Spleen (tissue), 7 donors: Measurements from ENCODE around the gene RGMB.

ENCODE experiments used
- POLR2A ChIP-seq, 3 donors: fragments of 450-650 bp; IDR thresholded peaks; one replicate each; pipeline ENCODE4 v1.5.1; 2017; ENCODE audit warnings: antibody characterized with exemption in 3 of 3, mild to moderate bottlenecking in 1 of 3
- POLR2AphosphoS5 ChIP-seq, 3 donors: sonication (generic); formaldehyde crosslinking; IDR thresholded peaks; one replicate each; pipeline ENCODE4 v1.5.1; 2017; ENCODE audit warnings: antibody characterized with exemption in 3 of 3
- TF ChIP-seq, protein P1 (sequence below), 11 experiments: fragments of 200-600 bp in 7 of 11; fragments of 450-650 bp in 4 of 11; sonication (generic) in 4 of 11; IDR thresholded peaks in 8 of 11; conservative IDR thresholded peaks in 3 of 11; 1 replicate in 7 of 11; 2 replicates in 4 of 11; pipeline versions ENCODE4 v1.4.0 to v1.8.0; 2016 to 2021; ENCODE audit warnings: antibody characterized with exemption in 11 of 11, inconsistent platforms in 4 of 11, mild to moderate bottlenecking in 1 of 11
- donor health status: DM: no; HTN: no; CAD: no; lungs with moderate emphysema.
- donor health status: DM: no; HTN: no; CAD: no.
- donor health status: DM: no; HTN: no; CAD: no.

DNA sequence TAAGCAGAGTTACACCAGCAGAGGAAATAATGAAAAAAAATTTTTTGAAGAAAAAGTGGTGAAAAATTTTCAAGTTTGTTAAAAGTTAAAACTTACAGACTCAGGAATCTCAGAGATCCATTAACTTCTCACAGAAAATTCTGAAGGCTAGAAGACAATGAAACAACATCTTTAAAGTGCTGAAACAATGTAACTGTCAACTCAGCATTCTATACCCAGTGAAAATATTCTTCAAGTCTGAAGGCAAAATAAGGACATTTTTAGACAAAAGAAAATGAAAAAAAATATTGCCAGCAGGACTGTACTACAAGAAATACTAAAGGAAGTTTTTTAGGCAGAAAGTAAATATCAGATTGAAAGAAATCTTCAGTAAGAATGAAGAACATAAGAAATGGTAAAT is 36.7 kb upstream of the RGMB start:
- no peak for TF ChIP-seq POLR2AphosphoS5 (IDR thresholded peaks at IDR 0.05)
- TF ChIP-seq, protein P1, sequence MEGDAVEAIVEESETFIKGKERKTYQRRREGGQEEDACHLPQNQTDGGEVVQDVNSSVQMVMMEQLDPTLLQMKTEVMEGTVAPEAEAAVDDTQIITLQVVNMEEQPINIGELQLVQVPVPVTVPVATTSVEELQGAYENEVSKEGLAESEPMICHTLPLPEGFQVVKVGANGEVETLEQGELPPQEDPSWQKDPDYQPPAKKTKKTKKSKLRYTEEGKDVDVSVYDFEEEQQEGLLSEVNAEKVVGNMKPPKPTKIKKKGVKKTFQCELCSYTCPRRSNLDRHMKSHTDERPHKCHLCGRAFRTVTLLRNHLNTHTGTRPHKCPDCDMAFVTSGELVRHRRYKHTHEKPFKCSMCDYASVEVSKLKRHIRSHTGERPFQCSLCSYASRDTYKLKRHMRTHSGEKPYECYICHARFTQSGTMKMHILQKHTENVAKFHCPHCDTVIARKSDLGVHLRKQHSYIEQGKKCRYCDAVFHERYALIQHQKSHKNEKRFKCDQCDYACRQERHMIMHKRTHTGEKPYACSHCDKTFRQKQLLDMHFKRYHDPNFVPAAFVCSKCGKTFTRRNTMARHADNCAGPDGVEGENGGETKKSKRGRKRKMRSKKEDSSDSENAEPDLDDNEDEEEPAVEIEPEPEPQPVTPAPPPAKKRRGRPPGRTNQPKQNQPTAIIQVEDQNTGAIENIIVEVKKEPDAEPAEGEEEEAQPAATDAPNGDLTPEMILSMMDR (IDR thresholded peaks at IDR 0.05 in 8 of 11, conservative IDR thresholded peaks at IDR 0.05 in 3 of 11) = no peak
- no peak for TF ChIP-seq POLR2A (IDR thresholded peaks at IDR 0.05)
